Smooth muscle cell (in vitro differentiated cells): ENCODE data around the gene ELAVL1. TPM values are rescaled to one million over a fixed set of nuclear protein-coding genes. Genes with fewer than 3 reads are reported as not detected.

ENCODE experiments used
- DNase-seq: peaks from one replicate; lab custom pipeline; 2025; ENCODE audit not compliant: unreplicated experiment; lab: John Stamatoyannopoulos, UW
- H2AFZ ChIP-seq: fragments of 200-600 bp; sonication (generic); 2 replicates; pipeline ENCODE4 v1.6.0; 2016; ENCODE audit warnings: antibody characterized with exemption, low read depth, mild to moderate bottlenecking
- H3F3A ChIP-seq: fragments of 200-600 bp; sonication (generic); 2 replicates; pipeline ENCODE4 v1.6.0; 2017; ENCODE audit warnings: antibody characterized with exemption, low read depth
- H3K27ac ChIP-seq: fragments of 200-600 bp; sonication (generic); 2 replicates; pipeline ENCODE4 v1.5.1; 2016; ENCODE audit warnings: low read depth, mild to moderate bottlenecking
- H3K27me3 ChIP-seq: fragments of 200-600 bp; sonication (generic); 2 replicates; pipeline ENCODE4 v1.6.1; 2016; ENCODE audit warnings: low read depth, mild to moderate bottlenecking
- H3K36me3 ChIP-seq: fragments of 200-600 bp; sonication (generic); 2 replicates; pipeline ENCODE4 v1.5.1; 2016; ENCODE audit warnings: low read depth
- H3K4me1 ChIP-seq: fragments of 200-600 bp; sonication (generic); 2 replicates; pipeline ENCODE4 v1.5.1; 2016; ENCODE audit warnings: low read depth
- H3K4me2 ChIP-seq: fragments of 200-600 bp; sonication (generic); 2 replicates; pipeline ENCODE4 v1.6.0; 2016; ENCODE audit warnings: mild to moderate bottlenecking
- H3K4me3 ChIP-seq: fragments of 200-600 bp; sonication (generic); 2 replicates; pipeline ENCODE4 v1.5.1; 2016; ENCODE audit warnings: mild to moderate bottlenecking
- H3K79me2 ChIP-seq: fragments of 200-600 bp; sonication (generic); 2 replicates; pipeline ENCODE4 v1.6.0; 2016; ENCODE audit warnings: low read depth, mild to moderate bottlenecking
- H3K9ac ChIP-seq: fragments of 200-600 bp; sonication (generic); 2 replicates; pipeline ENCODE4 v1.6.0; 2016; ENCODE audit warnings: low read depth
- H3K9me3 ChIP-seq: fragments of 200-600 bp; sonication (generic); replicated peaks from 2 replicates; pipeline ENCODE4 v1.5.1; 2016; ENCODE audit warnings: low read depth
- H4K20me1 ChIP-seq: fragments of 200-600 bp; sonication (generic); 2 replicates; pipeline ENCODE4 v1.6.0; 2016; ENCODE audit warnings: low read depth
- WGBS: methylation state at CpG from one replicate; pipeline ENCODE4 v1.1.7; 2016; ENCODE audit warnings: low lambda C conversion rate; 5-methylcytosine and 5-hydroxymethylcytosine counted together
- polyA plus RNA-seq: library from polyadenylated mRNA; unstranded; fragments of >200 nt; fragmentation: Nextera tagmentation; extraction: Ambion mirVana; gene quantifications from 2 replicates; pipeline ENCODE4 v1.2.1, GENCODE V29; 2016
- total RNA-seq: library from RNA; depleted of rRNA; stranded (reverse); fragments of >200 nt; gene quantifications from 2 replicates; pipeline ENCODE4 v1.2.3, GENCODE V29; 2014
- TF ChIP-seq, protein P1 (sequence below): fragments of 200-600 bp; sonication (generic); IDR thresholded peaks from 2 replicates; pipeline ENCODE4 v1.5.1; 2017; ENCODE audit warnings: borderline replicate concordance, mild to moderate bottlenecking, antibody characterized with exemption; ENCODE audit not compliant: insufficient read depth, poor library complexity, severe bottlenecking

Gene ELAVL1
- total and polyA plus RNA-seq, 2 experiments from 2014 or later, result 47.9 to 90.7 TPM

GRCh38 chr19:7915250-7916102 is 90.0 kb downstream of the ELAVL1 start:
- H3K9ac ChIP-seq, result peak overlapping the region; percentile 22

DNA sequence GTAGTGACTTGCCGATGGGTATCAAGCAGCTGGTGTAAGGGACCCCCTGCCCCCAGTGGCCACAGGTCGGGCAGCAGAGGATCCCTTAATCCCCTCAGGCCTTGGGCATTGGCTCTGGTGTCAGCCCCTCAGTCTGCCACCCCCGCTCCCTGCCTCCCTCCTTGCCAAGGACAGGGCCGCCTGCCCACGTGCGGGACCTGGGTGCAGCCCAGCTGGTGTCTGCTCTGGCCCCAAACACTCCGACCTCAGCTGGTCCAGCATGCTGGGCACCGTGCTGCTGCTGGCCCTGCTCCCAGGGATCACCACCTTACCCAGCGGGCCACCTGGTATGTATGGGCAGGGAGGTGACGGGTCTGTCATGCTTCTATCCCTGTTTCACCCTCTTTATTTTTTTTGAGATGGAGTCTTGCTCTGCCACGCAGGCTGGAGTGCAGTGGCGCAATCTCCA is 90.8 kb downstream of the ELAVL1 start, which contains the start of gene TGFBR3L:
Gene TGFBR3L (plus strand): TSS at position 233 of the 448 bp plus-strand sequence.
- TF ChIP-seq, protein P1, sequence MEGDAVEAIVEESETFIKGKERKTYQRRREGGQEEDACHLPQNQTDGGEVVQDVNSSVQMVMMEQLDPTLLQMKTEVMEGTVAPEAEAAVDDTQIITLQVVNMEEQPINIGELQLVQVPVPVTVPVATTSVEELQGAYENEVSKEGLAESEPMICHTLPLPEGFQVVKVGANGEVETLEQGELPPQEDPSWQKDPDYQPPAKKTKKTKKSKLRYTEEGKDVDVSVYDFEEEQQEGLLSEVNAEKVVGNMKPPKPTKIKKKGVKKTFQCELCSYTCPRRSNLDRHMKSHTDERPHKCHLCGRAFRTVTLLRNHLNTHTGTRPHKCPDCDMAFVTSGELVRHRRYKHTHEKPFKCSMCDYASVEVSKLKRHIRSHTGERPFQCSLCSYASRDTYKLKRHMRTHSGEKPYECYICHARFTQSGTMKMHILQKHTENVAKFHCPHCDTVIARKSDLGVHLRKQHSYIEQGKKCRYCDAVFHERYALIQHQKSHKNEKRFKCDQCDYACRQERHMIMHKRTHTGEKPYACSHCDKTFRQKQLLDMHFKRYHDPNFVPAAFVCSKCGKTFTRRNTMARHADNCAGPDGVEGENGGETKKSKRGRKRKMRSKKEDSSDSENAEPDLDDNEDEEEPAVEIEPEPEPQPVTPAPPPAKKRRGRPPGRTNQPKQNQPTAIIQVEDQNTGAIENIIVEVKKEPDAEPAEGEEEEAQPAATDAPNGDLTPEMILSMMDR, result no peak
- peak within 1 kb of the TSS; percentile 98 for H3K4me2 ChIP-seq
- 88% methylated on average over 12 of the region's 12 CpGs for WGBS
- DNase-seq, result no peak
- H3K4me1 ChIP-seq, result peaks cover 15% of the 10 kb centered on the region
- H3K27me3 ChIP-seq, result no peaks in the 10 kb centered on the region
- H4K20me1 ChIP-seq, result peaks cover 9% of the 10 kb centered on the region
- peak within 1 kb of the TSS; percentile 60 for H3K4me3 ChIP-seq
- no peak within 1 kb of the TSS for H2AFZ ChIP-seq
- H3K9me3 ChIP-seq, result no peaks in the 10 kb centered on the region
- no peak within 1 kb of the TSS for H3K9ac ChIP-seq
- H3K27ac ChIP-seq, result no peak within 1 kb of the TSS
- no peaks in the 10 kb centered on the region for H3K79me2 ChIP-seq
- no peaks in the 10 kb centered on the region for H3K36me3 ChIP-seq
- H3F3A ChIP-seq, result peaks cover 7% of the 10 kb centered on the region

More at GRCh38 chr19:7915250-7916102, 90.0 kb downstream of the ELAVL1 start:
- no peak for DNase-seq
- Histone ChIP-seq H3K4me1 (peaks cover 15% of the 10 kb centered on the region), H3F3A (peaks cover 7% of the 10 kb centered on the region), H3K4me3 (peak overlapping the region; percentile 60), H3K4me2 (peak overlapping the region; percentile 98), H3K79me2 (no peaks in the 10 kb centered on the region), H3K27ac (no peak overlapping the region), H3K27me3 (no peaks in the 10 kb centered on the region), H4K20me1 (peaks cover under 1% of the 10 kb centered on the region), H2AFZ (no peak overlapping the region), H3K9me3 (no peaks in the 10 kb centered on the region), H3K36me3 (no peaks in the 10 kb centered on the region)
- TF ChIP-seq, protein P1, result no peak
- WGBS, result 66% methylated on average over 22 of the region's 24 CpGs

DNA sequence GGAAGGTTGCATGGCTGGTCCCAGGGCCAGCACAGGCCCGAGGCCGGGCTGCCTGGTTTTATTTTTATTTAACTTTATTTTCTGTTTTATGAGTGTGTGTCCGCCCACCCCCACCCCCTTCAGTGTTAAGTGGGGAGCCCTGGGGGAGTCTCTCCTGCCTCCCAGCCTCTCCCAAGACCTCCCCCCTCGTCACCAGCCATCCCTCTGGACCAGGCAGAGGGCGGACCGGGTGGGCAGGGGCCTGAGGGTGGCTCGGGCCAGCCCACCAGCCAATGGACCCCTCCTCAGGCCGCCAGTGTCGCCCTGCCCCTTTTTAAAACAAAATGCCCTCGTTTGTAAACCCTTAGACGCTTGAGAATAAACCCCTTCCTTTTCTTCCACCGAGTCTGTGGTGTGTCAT is 91.3 kb downstream of the ELAVL1 start:
- H3K36me3 ChIP-seq, result no peaks in the 10 kb centered on the region
- WGBS, result 89% methylated on average over 7 of the region's 12 CpGs

More for the DNA sequence above, 91.3 kb downstream of the ELAVL1 start:
- Histone ChIP-seq H3K9me3 (no peaks in the 10 kb centered on the region), H3F3A (peaks cover 7% of the 10 kb centered on the region), H3K27me3 (no peaks in the 10 kb centered on the region), H3K27ac (no peak overlapping the region), H3K79me2 (no peaks in the 10 kb centered on the region), H3K4me2 (no peak overlapping the region), H3K9ac (no peak overlapping the region), H2AFZ (no peak overlapping the region), H3K4me1 (peaks cover 15% of the 10 kb centered on the region), H3K4me3 (no peak overlapping the region), H4K20me1 (peaks cover 14% of the 10 kb centered on the region)
- no peak for DNase-seq
- TF ChIP-seq, protein P1, result no peak
